ENCODE results near the gene SKI.

Gene SKI

DNA sequence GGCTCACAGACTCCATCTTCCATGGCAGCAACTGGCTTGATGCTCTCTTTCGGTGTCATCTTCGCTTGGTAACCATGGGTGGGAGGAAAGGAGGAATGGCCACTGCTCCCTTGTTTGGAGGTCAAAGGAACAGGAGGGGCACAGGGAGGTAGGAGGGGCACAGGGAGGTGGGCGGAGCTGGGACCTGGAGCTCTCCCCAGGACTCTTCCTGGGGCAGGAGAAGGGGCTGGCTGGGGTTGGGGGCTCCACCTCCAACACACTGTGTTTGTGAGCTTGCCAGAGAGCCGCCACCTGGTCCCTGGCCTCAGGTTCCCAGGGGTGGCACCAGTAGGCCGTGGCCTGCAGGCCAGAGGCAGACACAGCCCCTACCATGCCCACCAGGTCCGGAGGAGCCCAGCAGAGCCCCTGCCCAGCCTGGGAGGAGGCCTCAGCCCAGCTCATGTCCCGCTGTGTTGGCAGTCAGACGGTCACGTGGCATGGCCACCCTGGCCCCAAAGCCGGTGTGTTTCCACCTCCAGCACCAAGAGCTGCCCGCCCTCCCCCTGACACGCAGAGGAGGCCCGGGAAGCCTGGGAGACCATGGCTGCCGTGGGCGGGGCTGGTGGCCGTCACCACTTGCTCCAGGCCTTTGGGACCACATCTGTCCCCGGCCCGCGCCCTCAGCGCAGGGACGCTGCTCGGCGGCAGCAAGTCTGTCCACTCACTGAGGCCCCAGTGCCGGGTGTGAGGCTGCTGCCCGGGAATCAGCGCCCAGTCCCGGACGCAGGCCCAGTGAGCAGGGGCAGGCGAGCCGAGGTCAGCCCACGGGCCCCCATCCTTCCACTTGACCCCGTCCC lies 89.3 kb downstream of the SKI start:
- DNase-seq (ENCODE audit: low read depth, low spot score): no peak
- in situ Hi-C loops (cut with HindIII; ENCODE audit: low sequenced_read_pairs): no loop called here
- H3K4me3 ChIP-seq (ENCODE audit: low read depth, low read length): no peak overlapping the region
- TF ChIP-seq CTCF (IDR thresholded peaks at IDR 0.05; ENCODE audit: low read depth, low read length): no peak

- DNase-seq (ENCODE audit: low read depth, low spot score): no peak
- in situ Hi-C loops (cut with HindIII; ENCODE audit: low sequenced_read_pairs): no loop called here
- no peak for TF ChIP-seq CTCF (IDR thresholded peaks at IDR 0.05; ENCODE audit: low read depth, low read length)
- H3K4me3 ChIP-seq (ENCODE audit: low read depth, low read length): no peak overlapping the region
Measured at GRCh38 chr1:2318314-2319278, 90.5 kb downstream of the SKI start.

DNA sequence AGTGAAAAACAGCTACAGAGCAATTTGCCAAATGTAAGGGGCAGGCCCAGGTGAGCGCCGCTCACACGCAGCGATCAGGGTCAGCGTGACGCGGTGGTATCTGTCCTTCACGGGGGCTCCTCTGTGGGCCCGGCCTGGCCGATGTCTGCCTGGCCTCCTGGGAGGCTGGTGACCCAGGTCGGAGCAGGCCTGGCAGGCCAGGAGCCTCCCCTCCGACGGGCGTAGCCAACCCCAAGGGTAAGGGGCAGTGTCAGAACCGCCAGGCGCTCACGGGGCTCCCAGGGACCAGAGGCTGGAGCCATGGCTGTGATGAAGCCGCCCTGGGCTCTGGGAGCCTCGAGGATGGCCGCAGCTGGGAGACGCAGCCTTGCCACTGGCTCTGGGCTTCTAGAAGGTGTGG lies 91.2 kb downstream of the SKI start:
- TF ChIP-seq CTCF (IDR thresholded peaks at IDR 0.05; ENCODE audit: low read depth, low read length): no peak
- in situ Hi-C loops (cut with HindIII; ENCODE audit: low sequenced_read_pairs): no loop called here
- DNase-seq (ENCODE audit: low read depth, low spot score): no peak
- H3K4me3 ChIP-seq (ENCODE audit: low read depth, low read length): no peak overlapping the region

- in situ Hi-C loops (cut with HindIII; ENCODE audit: low sequenced_read_pairs): no loop called here
- H3K4me3 ChIP-seq (ENCODE audit: low read depth, low read length): no peak overlapping the region
- TF ChIP-seq CTCF (IDR thresholded peaks at IDR 0.05; ENCODE audit: low read depth, low read length): no peak
- no peak for DNase-seq (ENCODE audit: low read depth, low spot score)
Measured at GRCh38 chr1:2320006-2320405, 91.9 kb downstream of the SKI start.

DNA sequence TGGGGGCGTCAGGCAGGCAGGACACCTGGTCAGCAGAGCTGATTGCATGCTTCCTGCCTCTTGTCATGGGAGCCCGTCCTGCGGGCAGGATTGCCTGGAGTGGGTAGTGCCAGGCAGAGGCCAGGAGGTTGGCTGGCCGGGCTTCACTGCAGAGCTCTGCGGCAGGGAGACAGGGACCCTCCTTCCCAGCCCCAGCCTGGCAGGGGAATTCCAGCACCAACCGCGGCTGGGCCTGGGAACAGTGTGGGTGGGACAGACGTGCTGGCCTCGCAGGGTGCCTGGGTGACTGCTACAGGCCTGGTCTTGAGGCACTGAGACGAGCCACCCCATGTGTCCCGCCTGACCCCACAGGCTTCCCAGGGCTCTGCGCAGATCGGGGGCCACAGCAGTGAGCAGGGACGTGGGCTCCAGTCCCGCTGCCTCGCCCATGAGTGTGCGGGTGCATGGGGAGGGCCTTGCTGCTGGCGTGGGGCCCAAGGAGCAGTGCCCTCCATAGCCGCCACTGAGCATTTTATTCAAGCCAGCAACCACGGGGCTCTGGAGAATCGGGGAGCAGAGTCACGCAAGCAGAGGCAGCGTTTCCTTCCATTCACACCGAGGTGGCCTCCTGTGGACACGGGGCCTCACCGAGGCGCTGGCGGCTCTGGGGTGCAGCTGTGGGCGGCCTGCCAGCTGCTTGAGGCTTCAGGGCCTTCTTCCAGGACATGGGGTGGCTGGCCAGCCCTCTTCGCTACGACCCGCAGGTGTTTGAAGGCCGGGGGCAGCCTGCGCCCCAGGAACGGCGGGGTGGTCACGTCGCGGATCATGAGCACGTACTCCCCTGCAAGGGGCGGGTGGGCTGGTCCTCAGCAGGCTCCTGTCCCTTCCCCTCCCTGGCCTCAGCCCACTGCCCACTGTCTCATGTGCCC lies 92.9 kb downstream of the SKI start:
- H3K4me3 ChIP-seq (ENCODE audit: low read depth, low read length): no peak overlapping the region
- TF ChIP-seq CTCF (IDR thresholded peaks at IDR 0.05; ENCODE audit: low read depth, low read length): no peak
- in situ Hi-C loops (cut with HindIII; ENCODE audit: low sequenced_read_pairs): no loop called here

DNA sequence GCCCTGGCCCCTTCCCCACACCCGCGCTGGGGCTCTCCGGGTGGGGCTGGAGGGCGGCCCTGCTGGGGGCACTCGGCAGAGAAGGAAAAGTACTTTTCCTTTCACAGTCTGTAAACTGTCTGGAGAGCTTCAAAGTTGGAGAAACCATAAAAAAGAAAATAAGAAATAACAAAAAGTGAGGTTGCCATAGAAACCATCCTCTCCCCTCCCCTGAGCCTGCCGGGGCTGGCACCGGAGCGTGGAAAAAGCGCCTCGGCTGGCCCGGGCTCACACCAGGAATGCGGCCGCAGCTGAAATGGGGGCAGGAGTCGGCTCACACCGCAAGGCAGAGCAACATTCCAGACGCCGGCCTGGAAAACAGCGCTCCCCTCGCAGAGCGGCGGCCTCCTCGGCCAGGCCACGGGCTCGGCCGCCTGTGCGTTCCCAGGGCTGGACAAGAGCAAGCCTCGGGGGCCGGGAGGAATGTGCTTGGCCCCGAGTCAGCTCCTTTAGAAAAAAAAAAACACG lies 94.0 kb downstream of the SKI start:
- H3K4me3 ChIP-seq (ENCODE audit: low read depth, low read length): no peak overlapping the region
- peak; percentile 95 for DNase-seq (ENCODE audit: low read depth, low spot score)
- in situ Hi-C loops (cut with HindIII; ENCODE audit: low sequenced_read_pairs): no loop called here
- peak; percentile 13 for TF ChIP-seq CTCF (IDR thresholded peaks at IDR 0.05; ENCODE audit: low read depth, low read length)

More for the DNA sequence above, 92.9 kb downstream of the SKI start:
- DNase-seq (ENCODE audit: low read depth, low spot score): no peak
